Stomach smooth muscle (tissue), 2 donors: ENCODE measurements around the gene TSFM.

ENCODE experiments used
- H3K27ac ChIP-seq: one replicate; pipeline ENCODE4 v1.7.0; 2013; ENCODE audit warnings: mild to moderate bottlenecking, low read length, inconsistent platforms
- H3K27me3 ChIP-seq, 2 donors: one replicate each; pipeline ENCODE4 v1.7.0; 2013; ENCODE audit warnings: low read length in 2 of 2; ENCODE audit not compliant: insufficient read depth in 2 of 2, control insufficient read depth in 1 of 2
- H3K36me3 ChIP-seq, 2 donors: one replicate each; pipeline ENCODE4 v1.7.0; 2013; ENCODE audit warnings: low read length in 2 of 2; ENCODE audit not compliant: control insufficient read depth in 2 of 2, insufficient read depth in 2 of 2
- H3K4me1 ChIP-seq: one replicate; pipeline ENCODE4 v1.7.0; 2013; ENCODE audit warnings: low read length; ENCODE audit not compliant: control insufficient read depth, insufficient read depth
- H3K4me3 ChIP-seq, 2 donors: one replicate each; pipeline ENCODE4 v1.7.0; 2013; ENCODE audit warnings: low read length in 2 of 2
- H3K9ac ChIP-seq, 2 donors: one replicate each; pipeline ENCODE4 v1.7.0; 2013; ENCODE audit warnings: low read length in 2 of 2, mild to moderate bottlenecking in 1 of 2
- H3K9me3 ChIP-seq, 2 donors: one replicate each; pipeline ENCODE4 v1.7.0; 2013; ENCODE audit warnings: low read length in 2 of 2; ENCODE audit not compliant: control insufficient read depth in 2 of 2
- donor health status: healthy.
- donor health status: Pancreatic carcinoma.

Gene TSFM

GRCh38 chr12:57844709-57845477, 62.3 kb downstream of the TSFM start:
- H3K4me3 ChIP-seq = peak overlapping the region; percentile 95 to 97
- H3K9me3 ChIP-seq = no peaks in the 10 kb centered on the region
- H3K27ac ChIP-seq = peak overlapping the region; percentile 99
- no peaks in the 10 kb centered on the region for H3K27me3 ChIP-seq
- no peaks in the 10 kb centered on the region for H3K36me3 ChIP-seq
- H3K9ac ChIP-seq = peak overlapping the region; percentile 97 to 99
- H3K4me1 ChIP-seq = peaks cover 53% of the 10 kb centered on the region

- peak overlapping the region; percentile 99 for H3K27ac ChIP-seq
- peaks cover 51% of the 10 kb centered on the region for H3K4me1 ChIP-seq
- H3K4me3 ChIP-seq = peak overlapping the region; percentile 95 to 97
- no peaks in the 10 kb centered on the region for H3K9me3 ChIP-seq
- H3K9ac ChIP-seq = peak overlapping the region; percentile 97 to 99
- no peaks in the 10 kb centered on the region for H3K27me3 ChIP-seq
- H3K36me3 ChIP-seq = no peaks in the 10 kb centered on the region
These were observed 63.1 kb downstream of the TSFM start for GRCh38 chr12:57845478-57846284.

GRCh38 chr12:57846285-57846576, 63.6 kb downstream of the TSFM start:
- no peaks in the 10 kb centered on the region for H3K36me3 ChIP-seq
- H3K4me3 ChIP-seq = peak overlapping the region; percentile 95 to 97
- H3K9me3 ChIP-seq = no peaks in the 10 kb centered on the region
- peak overlapping the region; percentile 97 to 99 for H3K9ac ChIP-seq
- H3K27ac ChIP-seq = peak overlapping the region; percentile 99
- peaks cover 51% of the 10 kb centered on the region for H3K4me1 ChIP-seq
- H3K27me3 ChIP-seq = no peaks in the 10 kb centered on the region

- Histone ChIP-seq H3K27ac (peak within 1 kb of the TSS; percentile 99), H3K4me1 (peaks cover 51% of the 10 kb centered on the region), H3K9me3 (no peaks in the 10 kb centered on the region), H3K9ac (peak within 1 kb of the TSS; percentile 97 to 99), H3K27me3 (no peaks in the 10 kb centered on the region), H3K36me3 (no peaks in the 10 kb centered on the region), H3K4me3 (peak within 1 kb of the TSS; percentile 95 to 97)
These were observed 64.2 kb downstream of the TSFM start, which contains the start of gene CTDSP2 for GRCh38 chr12:57846577-57847319. CTDSP2 (minus strand) TSS chr12:57846729; CDS start chr12:57846435, 294 bp downstream.
